Activated T-helper 17 cell treated with anti-CD3 and anti-CD28 coated beads, Interleukin-2, amount 50 U/mL, for 72 hours (primary cell): Measurements from ENCODE around the gene TMEM33. TPM values are rescaled to one million over a fixed set of nuclear protein-coding genes. Genes with fewer than 3 reads are reported as not detected.

Experiments
- ATAC-seq: fragments of 150-1000 bp; cut with Tn5 transposase; replicated peaks from 2 replicates; pipeline ENCODE4 v1.10.0; 2021; ENCODE audit warnings: mild to moderate bottlenecking, moderate library complexity
- H3K27ac Mint-ChIP-seq: one replicate; pipeline ENCODE4 v1.8.0; 2022; ENCODE audit warnings: mixed read lengths
- H3K27me3 Mint-ChIP-seq: one replicate; pipeline ENCODE4 v1.8.0; 2022; ENCODE audit warnings: mixed read lengths
- H3K36me3 Mint-ChIP-seq: one replicate; pipeline ENCODE4 v1.8.0; 2022; ENCODE audit warnings: low read depth, mild to moderate bottlenecking, mixed read lengths
- H3K4me1 Mint-ChIP-seq: one replicate; pipeline ENCODE4 v1.8.0; 2022; ENCODE audit warnings: mixed read lengths
- H3K4me3 Mint-ChIP-seq: one replicate; pipeline ENCODE4 v1.8.0; 2022; ENCODE audit warnings: mild to moderate bottlenecking, mixed read lengths
- H3K9me3 Mint-ChIP-seq: one replicate; pipeline ENCODE4 v1.8.0; 2022; ENCODE audit warnings: mixed read lengths
- total RNA-seq, 2 donors: library from RNA; stranded (reverse); gene quantifications; one replicate each; pipeline ENCODE4 v1.2.3, GENCODE V29; 2022

Gene TMEM33
- total RNA-seq, 2 donors from 2014 or later = 25.6 to 68.8 TPM

GRCh38 chr4:41967392-41967791 lies 32.2 kb downstream of the TMEM33 start:
- ATAC-seq = no peak
- H3K4me1 Mint-ChIP-seq = no peaks in the 10 kb centered on the region
- no peak overlapping the region for H3K4me3 Mint-ChIP-seq
- no peaks in the 10 kb centered on the region for H3K36me3 Mint-ChIP-seq
- no peak overlapping the region for H3K27ac Mint-ChIP-seq
- H3K27me3 Mint-ChIP-seq = no peaks in the 10 kb centered on the region
- H3K9me3 Mint-ChIP-seq = peaks cover 4% of the 10 kb centered on the region

- Mint-ChIP-seq H3K36me3 (no peaks in the 10 kb centered on the region), H3K4me3 (no peak overlapping the region)
- no peak for ATAC-seq
Measured at GRCh38 chr4:41969671-41970070, 34.4 kb downstream of the TMEM33 start.

GRCh38 chr4:41975341-41975740 lies 40.1 kb downstream of the TMEM33 start:
- Mint-ChIP-seq H3K4me1 (no peaks in the 10 kb centered on the region), H3K9me3 (no peaks in the 10 kb centered on the region), H3K27ac (no peak overlapping the region), H3K4me3 (no peak overlapping the region), H3K27me3 (no peaks in the 10 kb centered on the region), H3K36me3 (no peaks in the 10 kb centered on the region)
- peak; percentile 45 for ATAC-seq

More at GRCh38 chr4:41969671-41970070, 34.4 kb downstream of the TMEM33 start:
- no peak overlapping the region for H3K27ac Mint-ChIP-seq
- no peaks in the 10 kb centered on the region for H3K27me3 Mint-ChIP-seq
- H3K9me3 Mint-ChIP-seq = peaks cover 4% of the 10 kb centered on the region
- no peaks in the 10 kb centered on the region for H3K4me1 Mint-ChIP-seq

GRCh38 chr4:41976775-41977516 lies 41.7 kb downstream of the TMEM33 start:
- Mint-ChIP-seq H3K4me3 (no peak overlapping the region), H3K36me3 (no peaks in the 10 kb centered on the region), H3K27me3 (no peaks in the 10 kb centered on the region), H3K4me1 (no peaks in the 10 kb centered on the region), H3K9me3 (no peaks in the 10 kb centered on the region), H3K27ac (no peak overlapping the region)
- no peak for ATAC-seq

- no peaks in the 10 kb centered on the region for H3K4me1 Mint-ChIP-seq
- no peak for ATAC-seq
- no peak overlapping the region for H3K27ac Mint-ChIP-seq
- no peak overlapping the region for H3K4me3 Mint-ChIP-seq
- no peaks in the 10 kb centered on the region for H3K9me3 Mint-ChIP-seq
- H3K36me3 Mint-ChIP-seq = no peaks in the 10 kb centered on the region
- no peaks in the 10 kb centered on the region for H3K27me3 Mint-ChIP-seq
Measured at GRCh38 chr4:41977709-41978108, 42.5 kb downstream of the TMEM33 start.

GRCh38 chr4:41981456-41981855 lies 46.2 kb downstream of the TMEM33 start, which contains the start of gene DCAF4L1:
DCAF4L1 (plus strand) TSS chr4:41981756; CDS start chr4:41981793, 37 bp downstream.
- Mint-ChIP-seq H3K27me3 (no peaks in the 10 kb centered on the region), H3K9me3 (no peaks in the 10 kb centered on the region), H3K27ac (no peak within 1 kb of the TSS), H3K4me3 (no peak within 1 kb of the TSS), H3K4me1 (no peaks in the 10 kb centered on the region), H3K36me3 (no peaks in the 10 kb centered on the region)
- no peak for ATAC-seq

- Mint-ChIP-seq H3K27ac (no peak overlapping the region), H3K4me1 (no peaks in the 10 kb centered on the region), H3K36me3 (no peaks in the 10 kb centered on the region), H3K9me3 (no peaks in the 10 kb centered on the region), H3K4me3 (no peak overlapping the region), H3K27me3 (no peaks in the 10 kb centered on the region)
- ATAC-seq = no peak
Measured at GRCh38 chr4:41982716-41983115, 47.5 kb downstream of the TMEM33 start.

GRCh38 chr4:41985151-41985550 lies 49.9 kb downstream of the TMEM33 start:
- Mint-ChIP-seq H3K36me3 (peaks cover 3% of the 10 kb centered on the region), H3K27ac (no peak overlapping the region), H3K4me3 (no peak overlapping the region), H3K27me3 (no peaks in the 10 kb centered on the region), H3K9me3 (no peaks in the 10 kb centered on the region), H3K4me1 (no peaks in the 10 kb centered on the region)
- no peak for ATAC-seq

- Mint-ChIP-seq H3K27me3 (no peaks in the 10 kb centered on the region), H3K9me3 (no peaks in the 10 kb centered on the region), H3K27ac (peak overlapping the region; percentile 91), H3K4me3 (peak overlapping the region; percentile 93), H3K4me1 (peaks cover 3% of the 10 kb centered on the region), H3K36me3 (peaks cover 24% of the 10 kb centered on the region)
- peak; percentile 20 for ATAC-seq
Measured at GRCh38 chr4:41989994-41990364, 54.8 kb downstream of the TMEM33 start.

- H3K4me3 Mint-ChIP-seq = peak within 1 kb of the TSS; percentile 93
- no peaks in the 10 kb centered on the region for H3K27me3 Mint-ChIP-seq
- ATAC-seq = peak; percentile 98
- H3K4me1 Mint-ChIP-seq = peaks cover 7% of the 10 kb centered on the region
- peak within 1 kb of the TSS; percentile 91 for H3K27ac Mint-ChIP-seq
- H3K9me3 Mint-ChIP-seq = no peaks in the 10 kb centered on the region
- peaks cover 28% of the 10 kb centered on the region for H3K36me3 Mint-ChIP-seq
Measured at GRCh38 chr4:41990365-41991111, 55.3 kb downstream of the TMEM33 start, which contains the start of gene SLC30A9. SLC30A9 (plus strand) TSS chr4:41990530; CDS start chr4:41990652, 122 bp downstream.

- no peak for ATAC-seq
- Mint-ChIP-seq H3K27me3 (no peaks in the 10 kb centered on the region), H3K36me3 (peaks cover 31% of the 10 kb centered on the region), H3K4me3 (peak overlapping the region; percentile 93), H3K27ac (peak overlapping the region; percentile 91), H3K4me1 (peaks cover 8% of the 10 kb centered on the region), H3K9me3 (no peaks in the 10 kb centered on the region)
Measured at GRCh38 chr4:41991916-41992767, 56.9 kb downstream of the TMEM33 start.

GRCh38 chr4:41992967-41993857 lies 58.0 kb downstream of the TMEM33 start:
- Mint-ChIP-seq H3K36me3 (peaks cover 39% of the 10 kb centered on the region), H3K27me3 (no peaks in the 10 kb centered on the region), H3K9me3 (no peaks in the 10 kb centered on the region), H3K4me3 (peak overlapping the region; percentile 93), H3K4me1 (peaks cover 8% of the 10 kb centered on the region), H3K27ac (no peak overlapping the region)
- no peak for ATAC-seq

GRCh38 chr4:41994461-41994985 lies 59.3 kb downstream of the TMEM33 start:
- ATAC-seq = no peak
- Mint-ChIP-seq H3K36me3 (peaks cover 50% of the 10 kb centered on the region), H3K4me1 (peaks cover 8% of the 10 kb centered on the region), H3K27ac (no peak overlapping the region), H3K4me3 (no peak overlapping the region), H3K27me3 (no peaks in the 10 kb centered on the region), H3K9me3 (no peaks in the 10 kb centered on the region)
